Ectodermal cell (in vitro differentiated cells): Measurements from ENCODE around the gene MEGF8.

Experiments
- H3K27ac ChIP-seq: 2 replicates; pipeline ENCODE4 v1.7.0; 2013; ENCODE audit warnings: mild to moderate bottlenecking, low read depth, low read length; ENCODE audit not compliant: insufficient read depth, poor library complexity, severe bottlenecking
- H3K27me3 ChIP-seq: 2 replicates; pipeline ENCODE4 v1.7.0; 2013; ENCODE audit warnings: mild to moderate bottlenecking, low read length; ENCODE audit not compliant: insufficient read depth, control insufficient read depth, poor library complexity, severe bottlenecking
- H3K36me3 ChIP-seq: one replicate; pipeline ENCODE4 v1.7.0; 2013; ENCODE audit warnings: low read length; ENCODE audit not compliant: control insufficient read depth, insufficient read depth
- H3K4me1 ChIP-seq: one replicate; pipeline ENCODE4 v1.7.0; 2013; ENCODE audit warnings: low read length; ENCODE audit not compliant: control insufficient read depth, insufficient read depth
- H3K4me3 ChIP-seq: 2 replicates; pipeline ENCODE4 v1.7.0; 2013; ENCODE audit warnings: low read depth, low read length, control low read depth; ENCODE audit not compliant: insufficient read depth
- H3K9me3 ChIP-seq: 2 replicates; pipeline ENCODE4 v1.7.0; 2013; ENCODE audit warnings: mild to moderate bottlenecking, low read length, moderate library complexity; ENCODE audit not compliant: control insufficient read depth
- WGBS, 2 experiments: methylation state at CpG; one replicate each; pipeline ENCODE4 v1.1.7; 2013; ENCODE audit warnings: missing lambda C conversion rate in 2 of 2; 5-methylcytosine and 5-hydroxymethylcytosine counted together

Gene MEGF8

GRCh38 chr19:42424712-42425131, 99.3 kb downstream of the MEGF8 start:
- peaks cover 43% of the 10 kb centered on the region for H3K27me3 ChIP-seq
- H3K36me3 ChIP-seq: no peaks in the 10 kb centered on the region
- 36 to 40% methylated on average over 13 of the region's 13 CpGs for WGBS, 2 experiments
- no peak overlapping the region for H3K27ac ChIP-seq
- no peak overlapping the region for H3K4me3 ChIP-seq
- peaks cover 7% of the 10 kb centered on the region for H3K4me1 ChIP-seq
- H3K9me3 ChIP-seq: no peaks in the 10 kb centered on the region

GRCh38 chr19:42426643-42427042, 101.2 kb downstream of the MEGF8 start:
- Histone ChIP-seq H3K4me3 (no peak overlapping the region), H3K27me3 (peaks cover 39% of the 10 kb centered on the region), H3K36me3 (no peaks in the 10 kb centered on the region), H3K4me1 (peaks cover 7% of the 10 kb centered on the region), H3K9me3 (no peaks in the 10 kb centered on the region), H3K27ac (no peak overlapping the region)
- 85 to 88% methylated on average over 3 of the region's 3 CpGs for WGBS, 2 experiments

- H3K4me1 ChIP-seq: peaks cover 7% of the 10 kb centered on the region
- peaks cover 32% of the 10 kb centered on the region for H3K27me3 ChIP-seq
- H3K9me3 ChIP-seq: no peaks in the 10 kb centered on the region
- WGBS, 2 experiments: 88% methylated on average over 2 to 3 of the region's 4 CpGs
- no peak within 1 kb of the TSS for H3K4me3 ChIP-seq
- no peak within 1 kb of the TSS for H3K27ac ChIP-seq
- no peaks in the 10 kb centered on the region for H3K36me3 ChIP-seq
Observed at GRCh38 chr19:42427313-42427712, 101.9 kb downstream of the MEGF8 start, which contains the start of gene LIPE. Gene LIPE (minus strand): TSS chr19:42427388. CDS start chr19:42427149, 239 bp downstream.
